ENCODE results near the gene VPS35L. TPM values are rescaled to one million over a fixed set of nuclear protein-coding genes. Genes with fewer than 3 reads are reported as not detected.

Gene VPS35L
- total RNA-seq, 1 donor from 2014 or later = 62.8 TPM

DNA sequence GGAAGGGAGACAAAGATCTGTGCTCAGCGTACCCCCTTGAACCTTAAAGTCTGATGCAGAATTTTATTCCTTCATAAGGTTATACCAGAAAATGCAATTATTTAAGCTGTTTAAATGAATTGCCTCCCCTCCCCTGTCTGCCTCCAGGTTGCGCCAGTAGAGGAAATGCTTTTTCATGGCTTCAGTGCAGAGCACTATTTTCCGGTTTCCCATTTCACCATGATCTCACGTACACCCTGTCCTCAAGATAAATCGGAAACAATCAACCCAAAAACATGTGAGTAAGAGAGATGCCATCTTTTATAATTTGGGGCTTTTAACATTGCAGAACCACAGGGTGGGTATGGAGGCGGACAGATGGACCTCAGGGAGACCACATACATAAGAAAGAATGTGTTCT is 178.0 kb downstream of the VPS35L start:
- H3K27me3 ChIP-seq (ENCODE audit: control insufficient read depth, insufficient read depth, low read length) = no peaks in the 10 kb centered on the region
- peaks cover 1% of the 10 kb centered on the region for H3K36me3 ChIP-seq (ENCODE audit: control insufficient read depth, insufficient read depth, low read length)
- TF ChIP-seq, protein P1, sequence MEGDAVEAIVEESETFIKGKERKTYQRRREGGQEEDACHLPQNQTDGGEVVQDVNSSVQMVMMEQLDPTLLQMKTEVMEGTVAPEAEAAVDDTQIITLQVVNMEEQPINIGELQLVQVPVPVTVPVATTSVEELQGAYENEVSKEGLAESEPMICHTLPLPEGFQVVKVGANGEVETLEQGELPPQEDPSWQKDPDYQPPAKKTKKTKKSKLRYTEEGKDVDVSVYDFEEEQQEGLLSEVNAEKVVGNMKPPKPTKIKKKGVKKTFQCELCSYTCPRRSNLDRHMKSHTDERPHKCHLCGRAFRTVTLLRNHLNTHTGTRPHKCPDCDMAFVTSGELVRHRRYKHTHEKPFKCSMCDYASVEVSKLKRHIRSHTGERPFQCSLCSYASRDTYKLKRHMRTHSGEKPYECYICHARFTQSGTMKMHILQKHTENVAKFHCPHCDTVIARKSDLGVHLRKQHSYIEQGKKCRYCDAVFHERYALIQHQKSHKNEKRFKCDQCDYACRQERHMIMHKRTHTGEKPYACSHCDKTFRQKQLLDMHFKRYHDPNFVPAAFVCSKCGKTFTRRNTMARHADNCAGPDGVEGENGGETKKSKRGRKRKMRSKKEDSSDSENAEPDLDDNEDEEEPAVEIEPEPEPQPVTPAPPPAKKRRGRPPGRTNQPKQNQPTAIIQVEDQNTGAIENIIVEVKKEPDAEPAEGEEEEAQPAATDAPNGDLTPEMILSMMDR (IDR thresholded peaks at IDR 0.05; ENCODE audit: insufficient read depth, low read length, poor library complexity, severe bottlenecking) = no peak
- no peak overlapping the region for H3K4me3 ChIP-seq (ENCODE audit: low read depth, low read length)
- DNase-seq (ENCODE audit: low read depth) = no peak

DNA sequence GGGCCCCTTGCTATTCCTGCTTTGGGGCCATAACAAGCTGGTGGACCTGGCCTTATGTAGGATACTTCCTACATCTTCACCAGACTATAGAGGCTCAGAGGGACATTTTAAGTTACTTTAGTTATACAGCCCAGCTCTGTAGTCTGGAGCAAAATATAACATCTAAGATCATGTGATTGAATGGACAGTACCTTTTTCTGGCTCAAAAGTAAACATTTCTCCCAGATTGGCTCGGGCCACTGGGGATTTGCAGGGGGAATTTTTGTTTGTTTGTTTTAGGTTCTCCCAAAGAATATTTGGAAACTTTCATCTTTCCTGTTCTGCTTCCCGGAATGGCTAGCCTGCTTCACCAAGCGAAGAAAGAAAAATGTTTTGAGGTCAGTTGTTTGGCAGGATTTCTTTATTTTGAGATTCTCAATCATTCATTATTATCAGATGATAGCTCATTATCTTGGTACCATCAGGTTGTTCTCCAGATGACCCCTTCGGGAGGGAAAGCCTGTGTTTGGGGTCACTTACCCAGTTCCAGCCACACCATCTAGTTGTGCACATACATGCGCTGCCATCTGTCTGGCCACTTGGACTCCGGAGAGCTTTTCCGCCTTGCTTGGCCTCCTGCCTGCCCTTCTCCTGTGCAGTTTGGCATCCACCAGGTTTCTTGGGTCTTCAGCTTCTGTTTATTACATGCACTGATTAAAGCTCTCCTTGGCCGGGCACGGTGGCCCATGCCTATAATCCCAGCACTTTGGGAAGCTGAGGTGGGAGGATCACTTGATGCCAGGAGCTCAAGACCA is 179.8 kb downstream of the VPS35L start:
- H3K27me3 ChIP-seq (ENCODE audit: control insufficient read depth, insufficient read depth, low read length) = no peaks in the 10 kb centered on the region
- TF ChIP-seq, protein P1 (IDR thresholded peaks at IDR 0.05; ENCODE audit: insufficient read depth, low read length, poor library complexity, severe bottlenecking) = no peak
- H3K4me3 ChIP-seq (ENCODE audit: low read depth, low read length) = no peak overlapping the region

DNA sequence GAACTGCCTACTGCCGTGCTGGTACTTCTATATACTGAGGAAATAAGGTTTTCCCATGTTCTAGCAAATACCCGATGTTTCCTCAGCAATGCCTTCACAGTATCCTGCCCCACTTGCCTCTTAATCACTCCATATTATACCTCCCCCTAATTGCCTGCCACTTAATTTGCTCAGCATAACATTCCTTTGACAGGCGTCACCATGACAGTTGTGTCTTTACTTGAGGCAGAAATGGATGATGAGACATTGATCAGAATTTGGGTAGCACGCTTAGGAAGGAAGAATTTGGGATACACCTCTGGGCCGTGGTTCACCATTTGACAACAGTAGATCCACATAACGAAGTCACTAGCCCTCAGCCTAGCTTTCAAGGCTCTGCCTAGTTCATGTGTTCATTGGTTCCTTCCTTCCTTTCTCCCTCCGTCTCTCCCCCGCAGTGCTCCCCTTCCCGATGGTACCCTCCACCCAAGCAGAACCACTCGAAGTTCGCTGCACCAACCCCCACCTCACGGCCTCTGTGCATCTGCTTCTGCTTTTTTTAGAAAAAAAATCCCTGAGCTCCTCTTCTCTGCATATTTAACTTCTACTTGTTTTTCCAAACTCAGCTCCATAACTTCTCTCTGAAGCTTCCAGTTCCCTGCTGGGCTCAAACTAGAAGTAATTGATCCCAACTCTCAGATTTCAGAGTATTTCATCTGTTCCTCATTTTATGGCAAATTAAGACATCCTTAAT is 182.0 kb downstream of the VPS35L start:
- no peak for DNase-seq (ENCODE audit: low read depth)
- TF ChIP-seq, protein P1 (IDR thresholded peaks at IDR 0.05; ENCODE audit: insufficient read depth, low read length, poor library complexity, severe bottlenecking) = no peak
- H3K27me3 ChIP-seq (ENCODE audit: control insufficient read depth, insufficient read depth, low read length) = no peaks in the 10 kb centered on the region
- H3K4me3 ChIP-seq (ENCODE audit: low read depth, low read length) = no peak overlapping the region
- peaks cover 1% of the 10 kb centered on the region for H3K36me3 ChIP-seq (ENCODE audit: control insufficient read depth, insufficient read depth, low read length)

More for the DNA sequence above, 179.8 kb downstream of the VPS35L start:
- peaks cover 1% of the 10 kb centered on the region for H3K36me3 ChIP-seq (ENCODE audit: control insufficient read depth, insufficient read depth, low read length)
- DNase-seq (ENCODE audit: low read depth) = no peak

DNA sequence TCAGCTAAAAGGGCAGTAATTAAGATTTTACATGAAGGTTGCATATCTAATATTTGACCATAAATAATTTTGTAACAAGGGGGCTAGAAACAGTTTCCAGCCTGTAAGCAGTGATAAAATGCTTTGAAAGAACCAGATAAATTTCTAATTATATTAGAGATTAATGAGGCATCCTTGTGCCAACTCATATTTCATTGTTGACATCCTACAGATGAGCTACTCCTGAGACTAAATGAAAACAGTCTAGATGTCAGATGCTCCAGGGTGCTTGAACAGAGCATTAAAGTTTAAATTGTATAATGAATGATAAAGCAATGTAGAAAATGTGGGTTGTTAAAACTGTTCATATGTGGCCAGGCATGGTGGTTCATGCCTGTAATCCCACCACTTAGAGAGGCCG is 185.9 kb downstream of the VPS35L start:
- TF ChIP-seq, protein P1 (IDR thresholded peaks at IDR 0.05; ENCODE audit: insufficient read depth, low read length, poor library complexity, severe bottlenecking) = no peak

DNA sequence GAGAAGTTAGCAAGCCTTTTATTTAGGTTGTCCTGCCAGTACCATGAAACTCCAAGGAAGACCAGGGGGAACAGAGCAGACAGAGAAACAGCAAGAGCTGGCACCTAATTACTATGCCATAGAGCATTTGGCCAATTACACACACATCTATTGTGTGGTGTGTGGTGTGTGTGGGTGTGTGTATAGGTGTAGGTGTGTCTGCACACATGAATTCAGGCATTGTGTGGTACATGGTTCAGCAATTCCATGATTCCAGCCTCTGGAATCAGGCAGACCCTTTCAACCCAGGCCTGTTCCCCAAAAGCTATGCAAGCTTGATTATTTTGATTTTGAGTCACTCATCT is 188.3 kb downstream of the VPS35L start:
- TF ChIP-seq, protein P1 (IDR thresholded peaks at IDR 0.05; ENCODE audit: insufficient read depth, low read length, poor library complexity, severe bottlenecking) = no peak
- no peaks in the 10 kb centered on the region for H3K36me3 ChIP-seq (ENCODE audit: control insufficient read depth, insufficient read depth, low read length)

More for the DNA sequence above, 185.9 kb downstream of the VPS35L start:
- peaks cover 1% of the 10 kb centered on the region for H3K36me3 ChIP-seq (ENCODE audit: control insufficient read depth, insufficient read depth, low read length)
- no peak for DNase-seq (ENCODE audit: low read depth)
- H3K27me3 ChIP-seq (ENCODE audit: control insufficient read depth, insufficient read depth, low read length) = no peaks in the 10 kb centered on the region
- H3K4me3 ChIP-seq (ENCODE audit: low read depth, low read length) = no peak overlapping the region

More for the DNA sequence above, 188.3 kb downstream of the VPS35L start:
- Histone ChIP-seq H3K4me3 (ENCODE audit: low read depth, low read length) (no peak overlapping the region), H3K27me3 (ENCODE audit: control insufficient read depth, insufficient read depth, low read length) (no peaks in the 10 kb centered on the region)
- DNase-seq (ENCODE audit: low read depth) = no peak

Measured in kidney epithelial cell (primary cell).